H1 (cell line): ENCODE data around the gene STK11IP. TPM values are rescaled to one million over a fixed set of nuclear protein-coding genes. Genes with fewer than 3 reads are reported as not detected.

ENCODE experiments used
- CTCF ChIA-PET: fragments of 300-600 bp; sonication (Branson Sonifier 250); formaldehyde crosslinking; loops from one replicate; lab custom pipeline; 2021; ENCODE audit not compliant: partially characterized antibody; lab: Charles Lee
- POLR2A ChIA-PET: fragments of 300-600 bp; sonication (Branson Sonifier 250); formaldehyde crosslinking; loops from one replicate; lab custom pipeline; 2021; ENCODE audit warnings: inconsistent platforms; ENCODE audit not compliant: partially characterized antibody; lab: Charles Lee
- DNase-seq, 2 experiments: peaks; one replicate each; pipeline versions ENCODE4 v3.0.0 to v3.0.0-alpha.2; 2010 to 2022; ENCODE audit warnings: low spot score in 2 of 2, low read depth in 1 of 2, mixed read lengths in 1 of 2
- FAIRE-seq: peaks from 2 replicates; lab custom pipeline; 2011; peaks lifted over from hg19 to GRCh38; lab: Jason Lieb, UNC
- H2AFZ ChIP-seq: 2 replicates; pipeline ENCODE4 v1.8.1; 2012; ENCODE audit warnings: low read length, inconsistent platforms
- H2AK5ac ChIP-seq: 2 replicates; pipeline ENCODE4 v1.6.1; 2013; ENCODE audit warnings: low read depth, low read length
- H2BK120ac ChIP-seq: replicated peaks from 2 replicates; pipeline ENCODE3; 2013; ENCODE audit warnings: low read depth, low read length, inconsistent platforms
- H2BK12ac ChIP-seq: 2 replicates; pipeline ENCODE4 v1.6.1; 2013; ENCODE audit warnings: low read depth, low read length
- H2BK15ac ChIP-seq: 2 replicates; pipeline ENCODE4 v1.6.1; 2013; ENCODE audit warnings: low read length
- H2BK20ac ChIP-seq: 2 replicates; pipeline ENCODE4 v1.6.1; 2013; ENCODE audit warnings: low read length
- H2BK5ac ChIP-seq: 2 replicates; pipeline ENCODE4 v1.6.1; 2013; ENCODE audit warnings: low read depth, low read length
- H3K14ac ChIP-seq: 2 replicates; pipeline ENCODE4 v1.6.1; 2013; ENCODE audit warnings: inconsistent platforms; ENCODE audit not compliant: insufficient read length
- H3K18ac ChIP-seq: 2 replicates; pipeline ENCODE4 v1.6.1; 2013; ENCODE audit warnings: low read length; ENCODE audit errors: extremely low read depth
- H3K23ac ChIP-seq: 2 replicates; pipeline ENCODE4 v1.6.1; 2013; ENCODE audit warnings: inconsistent platforms; ENCODE audit not compliant: insufficient read length
- H3K23me2 ChIP-seq: 2 replicates; pipeline ENCODE4 v1.6.1; 2013; ENCODE audit warnings: low read depth, low read length
- H3K27ac ChIP-seq: 2 replicates; pipeline ENCODE4 v1.6.1; 2011; ENCODE audit warnings: low read depth, low read length, inconsistent platforms
- H3K27me3 ChIP-seq, 4 experiments: replicated peaks in 1 of 4; 1 replicate in 1 of 4; 2 replicates in 3 of 4; pipeline versions ENCODE4 v1.6.1 to v1.8.1; 2011 to 2013; ENCODE audit warnings: low read length in 3 of 4, mild to moderate bottlenecking in 3 of 4, inconsistent platforms in 2 of 4, mixed read lengths in 2 of 4, moderate library complexity in 1 of 4; ENCODE audit not compliant: control insufficient read depth in 3 of 4, insufficient read depth in 3 of 4; ENCODE audit errors: extremely low read depth in 1 of 4
- H3K36me3 ChIP-seq, 4 experiments: 2 replicates each; pipeline versions ENCODE4 v1.6.1 to v1.8.1; 2011 to 2013; ENCODE audit warnings: mild to moderate bottlenecking in 4 of 4, low read length in 3 of 4, moderate library complexity in 2 of 4, control low read depth in 1 of 4, inconsistent platforms in 1 of 4; ENCODE audit not compliant: insufficient read depth in 4 of 4, control insufficient read depth in 2 of 4
- H3K4ac ChIP-seq: replicated peaks from 2 replicates; pipeline ENCODE3; 2013; ENCODE audit warnings: low read length, low read depth, mixed read lengths, inconsistent platforms; ENCODE audit not compliant: insufficient read length
- H3K4me1 ChIP-seq, 4 experiments: replicated peaks in 1 of 4; 1 replicate in 1 of 4; 2 replicates in 3 of 4; pipeline versions ENCODE4 v1.6.1 to v1.8.1; 2011 to 2013; ENCODE audit warnings: low read length in 3 of 4, inconsistent platforms in 2 of 4, mixed read lengths in 1 of 4; ENCODE audit not compliant: insufficient read depth in 4 of 4, control insufficient read depth in 3 of 4
- H3K4me2 ChIP-seq, 2 experiments: 2 replicates each; pipeline versions ENCODE4 v1.6.1 to v1.8.1; 2011 to 2013; ENCODE audit warnings: low read depth in 2 of 2, low read length in 2 of 2, control low read depth in 1 of 2, inconsistent platforms in 1 of 2, mild to moderate bottlenecking in 1 of 2; ENCODE audit not compliant: insufficient read depth in 1 of 2
- H3K4me3 ChIP-seq, 4 experiments: fragments of 200-600, 300-600 bp in 1 of 4; sonication (generic), shearing (Covaris generic), sonication (Bioruptor Twin) in 1 of 4; 2 replicates each; pipeline versions ENCODE4 v1.5.1 to v1.8.1; 2011 to 2016; ENCODE audit warnings: low read length in 4 of 4, low read depth in 3 of 4, control low read depth in 2 of 4, inconsistent platforms in 2 of 4, mild to moderate bottlenecking in 2 of 4, mixed read lengths in 1 of 4, moderate library complexity in 1 of 4; ENCODE audit not compliant: insufficient read depth in 2 of 4; ENCODE audit errors: extremely low read depth in 1 of 4
- H3K56ac ChIP-seq: replicated peaks from 2 replicates; pipeline ENCODE3; 2013; ENCODE audit warnings: low read depth, mild to moderate bottlenecking, mixed read lengths, low read length, inconsistent platforms; ENCODE audit not compliant: insufficient read length
- H3K79me1 ChIP-seq: 2 replicates; pipeline ENCODE4 v1.6.1; 2013; ENCODE audit warnings: low read depth, low read length, control low read depth
- H3K79me2 ChIP-seq, 2 experiments: 2 replicates each; pipeline versions ENCODE4 v1.6.1 to v1.8.1; 2012 to 2013; ENCODE audit warnings: low read length in 2 of 2, mild to moderate bottlenecking in 2 of 2, inconsistent platforms in 1 of 2; ENCODE audit not compliant: insufficient read depth in 2 of 2, control insufficient read depth in 1 of 2
- H3K9ac ChIP-seq, 4 experiments: replicated peaks in 1 of 4; 1 replicate in 1 of 4; 2 replicates in 3 of 4; pipeline versions ENCODE4 v1.6.1 to v1.8.1; 2011 to 2013; ENCODE audit warnings: low read depth in 3 of 4, low read length in 3 of 4, control low read depth in 2 of 4, mild to moderate bottlenecking in 2 of 4, moderate library complexity in 2 of 4, inconsistent platforms in 1 of 4; ENCODE audit errors: extremely low read depth in 1 of 4
- H3K9me3 ChIP-seq, 2 experiments: 2 replicates each; pipeline versions ENCODE4 v1.6.1 to v1.8.1; 2012 to 2013; ENCODE audit warnings: mild to moderate bottlenecking in 2 of 2, moderate library complexity in 2 of 2, control low read depth in 1 of 2, inconsistent platforms in 1 of 2, low read depth in 1 of 2, low read length in 1 of 2, mixed read lengths in 1 of 2; ENCODE audit not compliant: insufficient read depth in 2 of 2
- H4K20me1 ChIP-seq, 2 experiments: replicated peaks in 1 of 2; 2 replicates each; pipeline versions ENCODE3 to v1.8.1; 2011 to 2013; ENCODE audit warnings: inconsistent platforms in 2 of 2, low read length in 2 of 2, mild to moderate bottlenecking in 1 of 2; ENCODE audit not compliant: insufficient read depth in 2 of 2, control insufficient read depth in 1 of 2
- H4K5ac ChIP-seq: 2 replicates; pipeline ENCODE4 v1.6.1; 2013; ENCODE audit warnings: low read length, low read depth, mixed read lengths, inconsistent platforms; ENCODE audit not compliant: insufficient read length
- H4K8ac ChIP-seq: 2 replicates; pipeline ENCODE4 v1.8.0; 2013; ENCODE audit warnings: mild to moderate bottlenecking, moderate library complexity, low read length, inconsistent platforms; ENCODE audit not compliant: insufficient read depth; ENCODE audit errors: extremely low read depth
- H4K91ac ChIP-seq: replicated peaks from 2 replicates; pipeline ENCODE3; 2013; ENCODE audit warnings: low read length, mixed read lengths, inconsistent platforms; ENCODE audit not compliant: insufficient read length
- EZH2 ChIP-seq: fragments of 200-600 bp; sonication (generic); IDR thresholded peaks from 2 replicates; pipeline ENCODE4 v1.7.1; 2012; ENCODE audit warnings: low read depth, mild to moderate bottlenecking, moderate library complexity, low read length, inconsistent platforms; ENCODE audit not compliant: severe bottlenecking
- KDM1A ChIP-seq: fragments of 200-600, 300-600 bp; sonication (generic); IDR thresholded peaks from 2 replicates; pipeline ENCODE4 v1.7.1; 2016; ENCODE audit warnings: mild to moderate bottlenecking, low read length, borderline replicate concordance
- KDM4A ChIP-seq: IDR thresholded peaks from one replicate; pipeline ENCODE4 v1.7.1; 2012; ENCODE audit warnings: low read depth, mild to moderate bottlenecking, moderate library complexity, low read length, inconsistent platforms; ENCODE audit not compliant: severe bottlenecking
- KDM5A ChIP-seq: fragments of 200-600 bp; IDR thresholded peaks from 2 replicates; pipeline ENCODE4 v1.7.1; 2012; ENCODE audit warnings: mild to moderate bottlenecking, low read length, inconsistent platforms, mixed read lengths
- NRF1 ChIP-seq: IDR thresholded peaks from 2 replicates; pipeline ENCODE4 v1.6.1; 2011; ENCODE audit warnings: mild to moderate bottlenecking, low read depth, low read length, improper control_type of control experiment
- PHF8 ChIP-seq: fragments of 200-600 bp; sonication (generic); conservative IDR thresholded peaks from 2 replicates; pipeline ENCODE4 v1.7.1; 2012; ENCODE audit warnings: low read depth, mild to moderate bottlenecking, inconsistent platforms, low read length, moderate library complexity
- POU5F1 ChIP-seq: IDR thresholded peaks from 2 replicates; pipeline ENCODE4 v1.6.1; 2011; ENCODE audit warnings: low read depth, mild to moderate bottlenecking, low read length, moderate library complexity
- RFX5 ChIP-seq: IDR thresholded peaks from 2 replicates; pipeline ENCODE4 v1.6.1; 2011; ENCODE audit warnings: low read depth, low read length, improper control_type of control experiment, borderline replicate concordance
- SIX5 ChIP-seq: IDR thresholded peaks from 2 replicates; pipeline ENCODE4 v1.6.1; 2011; ENCODE audit warnings: mild to moderate bottlenecking, low read depth, low read length
- TAF1 ChIP-seq: IDR thresholded peaks from 2 replicates; pipeline ENCODE4 v1.6.1; 2011; ENCODE audit warnings: mild to moderate bottlenecking, low read depth, low read length
- TCF12 ChIP-seq: IDR thresholded peaks from 2 replicates; pipeline ENCODE4 v1.6.1; 2011; ENCODE audit warnings: low read depth, mild to moderate bottlenecking, low read length
- WGBS, 2 experiments: shearing (Covaris generic) in 1 of 2; methylation state at CpG; one replicate each; pipeline versions ENCODE4 v1.1.6 to v1.1.7; 2013 to 2015; ENCODE audit warnings: low lambda C conversion rate in 2 of 2, mixed read lengths in 2 of 2, inconsistent platforms in 1 of 2, low coverage in 1 of 2, missing lambda C conversion rate in 1 of 2; ENCODE audit not compliant: insufficient replicate concordance in 2 of 2, insufficient coverage in 1 of 2, insufficient read length in 1 of 2; ENCODE audit errors: extremely low coverage in 1 of 2, missing lambda C conversion rate in 1 of 2; 5-methylcytosine and 5-hydroxymethylcytosine counted together
- polyA plus RNA-seq, 7 experiments: library from polyadenylated mRNA; depleted of rRNA in 3 of 7; stranded (reverse) in 5 of 7; unstranded in 2 of 7; fragments of >200 nt in 5 of 7; fragments of 200-250 nt in 2 of 7; gene quantifications; 1 replicate in 5 of 7; 2 replicates in 1 of 7; 4 replicates in 1 of 7; pipeline versions ENCODE4 v1.2.1 to v1.2.3, GENCODE V29; 2011 to 2013; ENCODE audit warnings: missing spikeins in 2 of 7, mixed read lengths in 2 of 7
- total RNA-seq: library from RNA; stranded (reverse); fragmentation: NEBNext Ultra II Directional; extraction: Animal tissue kit (Norgen Biotek cat#: 25700); gene quantifications from 2 replicates; pipeline ENCODE4 v1.2.1, GENCODE V29; 2021
- TF ChIP-seq, protein P1 (sequence below): IDR thresholded peaks from 2 replicates; pipeline ENCODE4 v1.6.1; 2012; ENCODE audit warnings: low read length, inconsistent platforms

The STK11IP gene
- total and polyA plus RNA-seq, 2 of the 8 experiments (the other 6 are each of a cell fraction or from before 2014, with no cell fraction given): 18.5 to 29.6 TPM

DNA sequence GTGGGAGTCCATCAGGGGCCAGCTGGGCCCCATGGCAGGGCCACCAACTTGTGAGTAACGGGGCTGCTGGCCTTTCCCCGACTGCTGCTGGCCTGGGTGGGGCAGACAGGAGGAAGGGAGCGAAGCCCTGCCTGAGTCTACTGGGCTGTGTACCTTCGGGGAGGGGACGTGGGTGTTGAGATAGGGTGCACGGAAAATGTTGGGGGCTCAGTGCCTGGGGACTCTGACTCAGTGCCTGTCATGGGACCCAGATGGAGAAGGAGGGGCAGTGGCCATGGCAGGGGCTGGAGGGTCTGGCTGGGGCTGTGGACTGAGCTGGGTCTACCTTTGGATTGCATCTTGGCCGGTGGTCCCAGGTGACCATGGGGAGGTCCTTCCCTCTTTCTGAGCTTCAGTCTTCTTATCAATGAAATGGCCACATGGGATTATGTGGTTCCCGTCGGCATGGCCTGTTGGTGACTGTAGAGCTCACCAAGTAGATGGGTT lies 33.8 kb downstream of the STK11IP start:
- Histone ChIP-seq H3K4me1 (peaks cover 0 to 12% (median 9%) of the 10 kb centered on the region in 4 experiments; a peak in 5 of 7 replicates), H3K27me3 (peaks cover 0 to 10% (median 5%) of the 10 kb centered on the region in 4 experiments; a peak in 5 of 7 replicates), H3K79me2 (no peaks in the 10 kb centered on the region), H3K18ac (no peak overlapping the region), H4K20me1 (peaks cover 0 to 1% of the 10 kb centered on the region in 2 experiments), H2BK120ac (no peak overlapping the region), H2BK5ac (no peak overlapping the region; the same call in 1 of the 2 replicates), H2AFZ (no peak overlapping the region), H3K4ac (no peak overlapping the region), H2AK5ac (no peak overlapping the region), H3K79me1 (no peaks in the 10 kb centered on the region), H3K23ac (no peak overlapping the region), H3K9me3 (no peaks in the 10 kb centered on the region), H3K4me2 (no peak overlapping the region), H4K5ac (no peak overlapping the region), H2BK20ac (no peak overlapping the region), H3K14ac (no peak overlapping the region), H4K91ac (no peak overlapping the region), H3K56ac (no peak overlapping the region), H3K36me3 (no peaks in the 10 kb centered on the region), H2BK12ac (no peak overlapping the region), H3K27ac (no peak overlapping the region), H3K4me3 (no peak overlapping the region), H2BK15ac (no peak overlapping the region), H3K23me2 (peaks cover 3% of the 10 kb centered on the region; the same call in 1 of the 2 replicates), H3K9ac (no peak overlapping the region), H4K8ac (no peak overlapping the region)
- DNase-seq (no peak), FAIRE-seq (no peak)
- 93% methylated on average over 8 of the region's 9 CpGs; no CpG with 5 or more reads in 1 of the 2 experiments for WGBS, 2 experiments
- CTCF ChIA-PET: interaction anchor here (0.7 to 22.0 kb wide), 8 partner anchors 7 to 424 kb away, joined by 3 to 356 read pairs (median 24); no protein-coding TSS in a partner anchor
- POLR2A ChIA-PET: interaction anchor here (1.1 to 2.1 kb wide), 4 partner anchors 10 to 56 kb away, joined by 3 to 7 read pairs (median 4); no protein-coding TSS in a partner anchor
- TF ChIP-seq NRF1: no peak
- TF ChIP-seq EZH2: no peak
- TF ChIP-seq KDM4A: no peak
- TF ChIP-seq SIX5: no peak
- no peak for TF ChIP-seq TCF12
- TF ChIP-seq KDM1A: no peak
- no peak for TF ChIP-seq TAF1
- no peak for TF ChIP-seq RFX5
- TF ChIP-seq, protein P1, sequence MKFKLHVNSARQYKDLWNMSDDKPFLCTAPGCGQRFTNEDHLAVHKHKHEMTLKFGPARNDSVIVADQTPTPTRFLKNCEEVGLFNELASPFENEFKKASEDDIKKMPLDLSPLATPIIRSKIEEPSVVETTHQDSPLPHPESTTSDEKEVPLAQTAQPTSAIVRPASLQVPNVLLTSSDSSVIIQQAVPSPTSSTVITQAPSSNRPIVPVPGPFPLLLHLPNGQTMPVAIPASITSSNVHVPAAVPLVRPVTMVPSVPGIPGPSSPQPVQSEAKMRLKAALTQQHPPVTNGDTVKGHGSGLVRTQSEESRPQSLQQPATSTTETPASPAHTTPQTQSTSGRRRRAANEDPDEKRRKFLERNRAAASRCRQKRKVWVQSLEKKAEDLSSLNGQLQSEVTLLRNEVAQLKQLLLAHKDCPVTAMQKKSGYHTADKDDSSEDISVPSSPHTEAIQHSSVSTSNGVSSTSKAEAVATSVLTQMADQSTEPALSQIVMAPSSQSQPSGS: no peak
- no peak for TF ChIP-seq KDM5A
- no peak for TF ChIP-seq PHF8
- TF ChIP-seq POU5F1: no peak
